GM12874 (cell line): ENCODE data around the gene ANTXRL.

ENCODE experiments used
- CTCF ChIP-seq: IDR thresholded peaks from 2 replicates; pipeline ENCODE4 v1.5.1; 2011; ENCODE audit warnings: low read depth, mild to moderate bottlenecking, control low read depth, low read length, moderate library complexity; ENCODE audit not compliant: insufficient read depth

The ANTXRL gene

GRCh38 chr10:46305079-46305818 lies 18.5 kb downstream of the ANTXRL start:
- no peak for TF ChIP-seq CTCF

GRCh38 chr10:46305986-46306385 lies 19.2 kb downstream of the ANTXRL start:
- no peak for TF ChIP-seq CTCF

GRCh38 chr10:46306516-46307184 lies 19.9 kb downstream of the ANTXRL start:
- TF ChIP-seq CTCF = no peak

- TF ChIP-seq CTCF = no peak
These were observed 20.7 kb downstream of the ANTXRL start for GRCh38 chr10:46307281-46308112.

- no peak for TF ChIP-seq CTCF
These were observed 21.3 kb downstream of the ANTXRL start for GRCh38 chr10:46308113-46308415.

- TF ChIP-seq CTCF = no peak
These were observed 22.1 kb downstream of the ANTXRL start for GRCh38 chr10:46308666-46309450.

- TF ChIP-seq CTCF = no peak
These were observed 22.8 kb downstream of the ANTXRL start for GRCh38 chr10:46309511-46310142.
